IPS-NIHi7 (cell line): Measurements from ENCODE around the gene CAMTA2.
A peak's percentile ranks its signal among the peaks of the same experiment; 100 is the strongest.

ENCODE experiments used
- DNase-seq: peaks from one replicate; pipeline ENCODE4 v3.0.0; 2012; ENCODE audit warnings: mixed read lengths; ENCODE audit errors: extremely low spot score

The CAMTA2 gene

DNA sequence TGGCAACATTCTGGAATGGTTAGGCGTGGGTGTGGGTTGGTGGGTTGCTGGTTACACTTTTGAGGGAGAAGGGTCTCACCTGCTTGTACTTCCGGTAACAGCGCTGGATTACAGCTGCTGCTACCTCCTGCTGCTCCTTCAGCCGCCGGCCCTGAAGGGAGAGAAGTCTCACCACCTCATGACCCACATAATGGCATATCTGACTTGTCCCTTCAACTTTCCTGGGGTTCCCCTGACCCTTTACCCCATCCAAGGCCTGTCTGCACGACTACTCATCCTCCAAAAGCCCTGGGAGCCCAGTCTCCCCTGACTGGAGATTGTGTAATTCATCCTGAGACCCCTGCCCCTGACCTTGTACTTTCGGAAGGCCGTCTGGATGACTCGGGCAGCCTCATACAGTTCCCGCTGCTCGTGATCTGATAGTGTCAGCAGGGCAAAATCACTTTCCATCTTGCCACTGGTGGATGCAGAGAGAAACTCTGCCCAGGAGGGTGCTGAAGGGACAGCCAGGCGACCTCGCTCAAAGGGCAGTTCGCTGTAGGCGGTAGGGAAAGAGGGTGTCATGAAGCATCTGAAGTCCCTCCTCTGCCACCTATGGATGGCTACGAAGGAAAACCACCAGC is 17.8 kb downstream of the CAMTA2 start:
- no peak for DNase-seq

DNA sequence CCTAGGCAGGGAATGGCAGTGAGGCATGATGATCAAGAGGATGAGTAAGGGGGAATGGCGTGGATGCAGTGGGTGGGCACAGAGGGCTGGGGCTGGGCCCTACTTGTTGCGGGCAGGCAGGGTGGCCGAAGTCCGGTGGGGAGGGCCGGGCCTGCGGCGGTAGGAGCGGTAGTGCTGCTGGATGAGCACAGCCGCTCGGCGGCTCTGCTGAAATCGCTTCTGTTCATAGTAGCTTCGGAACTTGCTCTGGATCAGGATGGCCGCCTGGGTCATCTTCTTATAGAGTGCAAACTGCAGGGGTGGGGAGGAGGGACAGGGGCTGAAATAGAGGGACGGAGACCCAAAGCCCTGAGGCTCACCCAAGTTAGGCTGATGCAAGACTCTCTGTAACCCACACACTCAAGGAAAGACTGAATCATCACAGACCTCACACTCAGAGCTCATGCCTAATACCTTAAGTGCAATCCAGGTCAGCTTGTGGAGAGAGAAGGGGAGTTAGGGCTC is 18.4 kb downstream of the CAMTA2 start:
- peak; percentile 23 for DNase-seq

DNA sequence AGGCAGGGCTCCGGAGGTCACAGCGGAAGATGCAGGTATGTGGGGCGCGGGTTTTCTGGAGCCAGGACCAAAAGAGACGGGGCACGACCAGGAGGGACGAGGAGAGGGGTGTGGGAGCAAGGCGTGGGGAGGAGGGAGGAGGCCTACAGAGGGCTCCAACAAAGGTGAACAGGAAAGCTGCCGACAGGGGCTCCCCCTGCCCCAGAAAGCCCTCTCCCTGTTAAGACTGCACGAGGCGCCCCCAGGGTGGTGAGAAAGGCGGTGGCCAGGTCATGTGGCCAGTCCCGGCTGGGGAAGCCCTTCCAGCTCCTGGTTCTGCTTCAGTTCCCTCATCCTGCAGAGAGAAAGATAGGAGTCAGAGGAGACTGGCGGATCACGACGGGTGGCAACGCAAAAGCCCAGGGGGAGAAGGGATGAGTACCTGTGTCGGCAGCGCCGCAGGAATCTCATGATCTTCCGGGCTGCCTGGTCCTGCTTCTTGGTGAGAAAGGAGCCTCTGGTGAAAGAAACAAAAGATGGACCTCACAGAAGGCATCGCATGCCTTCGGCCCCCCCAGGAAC is 18.9 kb downstream of the CAMTA2 start:
- DNase-seq = peak; percentile 46

DNA sequence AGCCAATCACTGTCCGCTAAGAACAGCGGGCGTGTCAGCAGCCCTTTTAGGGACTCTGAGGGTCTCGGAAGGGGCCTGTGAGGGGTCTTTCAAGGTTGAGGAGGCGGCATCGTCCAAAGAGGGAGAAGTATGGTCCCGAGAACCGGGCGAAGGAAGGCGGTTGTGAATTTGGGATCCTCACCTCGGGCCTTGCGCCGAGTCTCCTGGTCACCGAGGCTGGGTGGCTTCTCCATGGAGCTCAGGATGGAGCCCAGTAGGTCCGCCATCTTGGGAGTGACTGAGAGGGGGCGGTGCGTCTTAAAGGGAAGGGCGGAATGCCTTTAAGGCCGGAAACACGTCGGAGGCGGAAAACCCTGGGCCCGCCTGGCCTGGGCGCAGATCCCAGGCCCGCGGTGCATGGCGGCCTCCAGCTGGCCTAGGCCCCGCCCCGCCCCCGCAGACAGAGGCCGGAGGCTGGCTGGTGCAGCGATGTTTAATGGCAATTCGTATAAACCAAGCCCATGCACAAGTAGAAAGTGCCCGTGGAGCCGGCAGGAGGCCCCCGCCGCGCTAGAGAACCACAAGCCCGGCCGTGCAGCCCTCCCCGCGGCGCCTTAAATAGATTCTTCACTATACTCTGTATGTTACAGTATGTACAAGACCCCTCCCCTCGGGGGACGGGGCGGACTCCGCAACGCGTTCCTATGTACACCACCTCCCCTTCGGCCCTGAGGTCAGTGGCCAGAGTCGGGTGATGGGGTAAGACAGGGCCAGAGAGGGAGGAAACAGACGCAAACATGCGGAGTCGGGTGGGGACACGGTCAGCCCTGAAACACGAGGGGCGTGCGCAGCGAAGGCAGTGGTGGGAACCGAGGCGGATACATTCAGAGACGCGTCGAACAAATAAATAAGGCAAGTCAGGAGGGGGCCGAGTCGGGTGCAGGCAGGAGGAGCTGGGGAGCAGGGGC is 19.7 kb downstream of the CAMTA2 start, which contains the start of gene SPAG7:
SPAG7 (minus strand) TSS at position 279 of the 947 bp plus-strand sequence; CDS start at position 266, 13 bp downstream.
- peak; percentile 91 for DNase-seq

DNA sequence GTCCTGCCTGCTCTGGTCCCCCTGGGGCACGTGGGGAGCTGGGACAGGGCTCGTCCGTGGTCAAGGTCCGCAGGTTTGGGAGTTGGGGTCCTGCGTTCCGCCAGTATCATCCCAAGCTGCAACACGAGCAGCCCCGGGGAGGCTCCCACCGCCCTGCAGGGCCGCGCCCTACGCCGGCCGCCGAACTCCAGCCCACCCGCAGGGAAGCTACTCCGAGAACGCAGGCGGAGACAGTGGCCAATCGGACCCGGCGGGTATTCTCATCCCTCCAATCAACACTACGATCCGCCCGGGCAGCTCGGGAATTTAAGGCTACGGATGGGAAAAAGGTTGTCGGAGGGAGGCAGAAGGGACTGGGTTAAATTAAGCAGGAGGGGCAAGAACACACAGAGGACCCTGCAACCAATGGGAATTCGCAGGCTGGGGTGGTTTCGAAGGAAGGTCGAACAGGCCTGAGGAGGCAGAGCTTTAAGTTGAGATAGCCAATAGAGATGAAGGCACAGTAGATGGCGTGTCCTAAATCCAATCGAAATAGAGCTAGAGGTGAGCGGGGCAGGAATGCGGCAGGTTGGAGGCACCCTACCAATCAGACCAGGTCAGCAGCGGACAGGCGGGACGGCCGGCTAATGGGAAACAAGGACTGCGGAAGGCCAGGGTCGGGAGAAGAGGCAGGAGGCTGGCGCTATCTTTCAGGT is 20.5 kb downstream of the CAMTA2 start:
- peak; percentile 96 for DNase-seq

DNA sequence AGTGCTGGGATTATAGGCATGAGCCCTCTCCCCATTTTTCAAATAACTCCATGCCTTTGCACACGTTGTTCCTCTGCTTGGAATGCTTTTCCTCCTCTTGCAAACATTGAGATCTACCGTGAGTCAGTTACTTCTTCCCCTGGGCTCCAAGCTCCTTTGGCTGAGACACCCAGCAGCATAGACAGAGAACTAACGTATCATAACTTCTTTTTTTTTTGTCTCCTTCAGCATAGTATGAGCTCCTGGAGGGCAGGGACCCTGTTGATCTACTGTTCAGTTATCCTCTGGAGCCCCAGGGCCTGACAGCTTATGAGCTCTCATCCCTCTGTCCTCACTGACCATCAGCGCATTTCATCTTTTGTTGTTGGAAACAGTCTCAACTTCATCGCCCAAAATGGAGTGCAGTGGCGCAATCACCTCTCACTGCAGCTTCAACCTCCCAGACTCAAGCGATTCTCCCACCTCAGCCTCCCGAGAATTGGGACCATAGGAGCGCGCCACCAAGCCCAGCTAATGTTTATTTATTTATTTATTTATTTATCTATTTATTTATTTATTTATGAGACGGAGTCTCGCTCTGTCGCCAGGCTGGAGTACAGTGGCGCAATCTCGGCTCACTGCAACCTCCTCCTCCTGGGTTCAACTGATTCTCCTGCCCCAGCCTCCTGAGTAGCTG is 22.0 kb downstream of the CAMTA2 start:
- no peak for DNase-seq

DNA sequence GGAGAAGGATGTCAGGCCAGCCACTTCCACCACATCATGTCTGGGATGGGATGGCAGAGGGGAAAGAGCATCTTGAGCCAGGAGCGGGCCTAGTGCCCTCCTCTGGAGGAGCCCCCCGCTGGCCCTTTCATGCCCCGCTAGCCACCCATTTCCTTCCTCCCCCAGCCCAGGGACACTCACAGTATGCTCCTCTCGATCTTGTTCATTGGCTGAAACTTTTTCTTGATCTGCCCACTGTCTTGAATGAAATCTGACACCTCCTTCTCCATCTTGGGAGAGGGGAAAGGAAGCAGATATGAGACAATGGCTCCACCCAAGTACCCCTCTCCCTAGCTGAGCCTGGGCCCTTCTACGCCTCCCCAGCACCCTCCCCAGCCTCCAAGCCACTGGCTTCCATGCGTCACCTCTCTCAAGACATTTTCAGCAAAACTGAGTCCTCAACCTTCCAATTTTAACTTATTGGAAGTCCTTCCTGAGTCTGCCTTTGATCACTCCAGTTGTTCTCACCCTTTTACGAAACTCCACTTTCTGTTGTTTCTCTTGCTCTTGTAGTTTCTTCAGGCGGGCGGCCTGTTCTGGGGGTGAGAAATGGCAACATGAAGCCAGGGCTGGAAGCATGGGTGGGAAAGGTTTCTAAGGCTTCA is 27.1 kb downstream of the CAMTA2 start:
- DNase-seq = no peak

DNA sequence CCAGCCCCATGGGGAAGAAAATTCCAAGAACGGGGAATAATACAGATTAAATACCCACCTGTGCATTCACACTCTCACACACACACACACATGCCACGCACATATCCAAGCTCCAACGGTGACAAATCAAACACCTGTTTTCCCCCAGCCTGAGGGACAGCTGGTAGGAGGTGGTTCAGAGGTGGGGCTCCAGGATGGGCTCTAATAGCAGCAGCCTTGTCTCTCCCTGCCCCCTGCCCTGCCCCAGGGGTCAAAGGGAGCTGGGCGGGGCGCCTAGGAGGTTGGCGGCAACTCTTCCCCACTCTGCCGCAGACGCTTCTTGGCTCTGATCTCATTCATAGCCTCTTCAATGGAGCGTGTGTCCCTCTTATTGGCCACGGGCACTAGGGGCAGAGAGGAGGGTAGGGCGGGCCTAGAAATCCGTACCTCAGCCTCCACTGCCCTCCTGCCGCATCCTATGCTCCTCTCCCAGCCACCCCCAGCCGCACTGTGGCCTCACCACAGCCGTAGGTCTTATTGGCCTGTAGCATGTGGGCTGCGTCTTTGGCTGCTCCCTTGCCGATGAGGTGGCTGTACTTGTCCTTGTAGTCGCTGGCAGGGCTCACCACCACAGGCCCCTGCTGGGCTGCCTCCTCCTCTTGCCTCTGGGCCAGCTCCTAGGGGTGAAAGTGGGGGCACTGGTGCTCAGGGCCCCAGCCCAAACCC is 28.1 kb downstream of the CAMTA2 start:
- DNase-seq = no peak

DNA sequence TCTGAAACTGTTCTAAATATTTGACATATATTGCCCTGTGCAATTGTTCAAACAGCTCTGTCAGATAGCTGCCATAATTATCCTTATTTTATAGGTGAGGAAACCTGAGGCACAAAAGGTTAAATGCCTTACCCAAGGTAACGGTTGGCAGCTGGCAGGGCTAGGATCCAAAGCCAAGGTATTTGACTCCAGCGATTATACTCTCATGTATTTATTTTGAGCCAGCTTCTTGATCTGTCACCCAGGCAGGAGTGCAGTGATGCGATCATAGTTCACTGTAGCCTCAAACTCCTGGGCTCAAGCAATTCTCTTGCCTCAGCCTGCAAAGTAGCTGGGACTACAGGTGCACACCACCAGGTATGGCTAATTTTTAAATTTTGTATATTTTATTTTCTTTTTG is 29.4 kb downstream of the CAMTA2 start:
- no peak for DNase-seq

DNA sequence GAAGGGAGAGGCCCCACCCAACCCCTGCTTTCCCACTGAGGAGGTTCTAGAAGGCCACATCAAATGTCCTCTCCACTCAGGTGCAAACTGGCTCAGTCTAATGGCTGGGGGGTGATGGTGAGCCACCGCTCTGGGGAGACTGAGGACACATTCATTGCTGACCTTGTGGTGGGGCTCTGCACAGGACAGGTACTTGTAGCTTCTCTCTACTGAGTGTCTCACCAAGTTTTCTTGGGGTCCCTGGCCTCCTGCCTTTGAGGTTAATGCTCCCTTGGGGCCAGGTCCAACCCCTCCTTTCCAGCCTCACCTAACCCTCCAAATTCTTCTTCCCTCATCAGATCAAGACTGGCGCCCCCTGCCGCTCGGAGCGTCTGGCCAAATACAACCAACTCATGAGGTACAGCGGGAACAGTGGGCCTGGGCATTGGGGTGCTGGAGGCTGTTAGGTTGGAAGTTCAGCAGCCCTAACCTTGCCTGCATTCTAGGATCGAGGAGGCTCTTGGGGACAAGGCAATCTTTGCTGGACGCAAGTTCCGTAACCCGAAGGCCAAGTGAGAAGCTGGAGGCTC is 30.9 kb downstream of the CAMTA2 start:
- peak; percentile 36 for DNase-seq

DNA sequence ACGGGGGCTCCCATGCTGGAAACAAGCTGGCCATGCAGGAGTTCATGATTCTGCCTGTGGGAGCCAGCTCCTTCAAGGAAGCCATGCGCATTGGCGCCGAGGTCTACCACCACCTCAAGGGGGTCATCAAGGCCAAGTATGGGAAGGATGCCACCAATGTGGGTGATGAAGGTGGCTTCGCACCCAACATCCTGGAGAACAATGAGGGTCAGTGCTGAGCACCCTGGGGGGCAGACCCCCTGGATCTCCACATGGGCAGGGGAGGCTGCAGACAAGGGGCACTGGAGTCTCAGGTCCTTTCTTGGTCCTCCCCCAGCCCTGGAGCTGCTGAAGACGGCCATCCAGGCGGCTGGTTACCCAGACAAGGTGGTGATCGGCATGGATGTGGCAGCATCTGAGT is 32.4 kb downstream of the CAMTA2 start:
- no peak for DNase-seq

DNA sequence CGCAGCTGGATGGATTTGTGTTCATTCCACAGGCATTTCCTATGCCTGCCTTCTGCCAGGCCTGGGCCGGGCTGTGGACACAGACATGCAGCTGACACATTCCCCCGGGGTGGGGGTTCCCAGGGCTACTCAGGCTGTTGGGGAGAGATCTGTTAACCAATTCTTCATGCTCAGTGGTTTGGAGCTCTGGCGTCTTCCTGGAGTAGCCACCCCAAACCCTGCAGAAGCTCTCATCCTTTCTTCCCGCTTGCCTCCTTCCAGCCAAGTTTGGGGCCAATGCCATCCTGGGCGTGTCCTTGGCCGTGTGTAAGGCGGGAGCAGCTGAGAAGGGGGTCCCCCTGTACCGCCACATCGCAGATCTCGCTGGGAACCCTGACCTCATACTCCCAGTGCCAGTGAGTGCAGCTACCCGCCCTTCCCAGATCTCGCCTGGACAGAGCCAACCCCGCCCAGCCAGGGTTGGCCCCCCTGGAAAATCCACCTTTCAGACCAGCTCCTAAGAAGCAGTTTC is 34.0 kb downstream of the CAMTA2 start:
- DNase-seq = no peak

DNA sequence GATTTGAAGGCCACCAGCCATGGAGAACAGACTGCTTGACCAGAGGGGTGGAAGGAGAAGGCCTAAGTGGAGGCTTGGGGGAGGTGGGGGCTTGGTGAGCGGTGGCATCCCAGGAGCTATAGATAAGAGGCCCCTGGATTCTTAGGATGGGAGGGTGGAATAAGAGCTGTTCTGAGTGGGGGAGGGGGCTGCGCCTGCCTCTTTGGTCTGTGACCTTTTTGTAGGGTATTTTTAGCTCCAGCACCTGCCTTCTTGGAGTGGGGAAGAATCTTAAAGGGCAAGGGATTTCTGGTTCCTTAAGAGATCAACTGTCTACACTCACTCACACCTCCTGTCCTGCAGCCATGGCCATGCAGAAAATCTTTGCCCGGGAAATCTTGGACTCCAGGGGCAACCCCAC is 36.0 kb downstream of the CAMTA2 start:
- DNase-seq = no peak

DNA sequence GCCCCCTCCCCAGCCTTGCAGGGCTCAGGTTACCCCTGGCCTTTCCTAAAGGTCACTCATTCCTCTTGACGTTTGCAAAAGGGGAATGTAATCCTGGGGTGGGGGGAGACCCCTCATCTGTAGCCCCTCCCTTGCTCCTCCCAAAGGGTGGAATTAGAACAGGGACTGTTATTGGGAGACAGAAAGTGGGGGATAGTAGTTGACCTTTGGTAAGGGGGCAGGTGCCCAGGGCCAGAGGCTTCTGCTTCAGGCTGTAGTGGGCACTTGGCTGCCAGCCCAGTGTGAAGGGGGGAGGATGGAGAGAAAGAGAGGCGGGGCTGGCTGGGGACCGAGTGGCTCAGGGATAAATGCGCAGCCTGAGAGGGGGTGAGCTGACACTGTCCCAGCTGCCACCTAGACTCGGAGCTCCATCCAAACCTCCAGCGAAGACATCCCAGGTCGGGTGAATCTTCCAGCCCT is 36.7 kb downstream of the CAMTA2 start, which contains the start of gene ENO3:
ENO3 (plus strand) TSS at position 374 of the 459 bp plus-strand sequence. CDS start 711 bp downstream, outside the sequence.
- no peak for DNase-seq

DNA sequence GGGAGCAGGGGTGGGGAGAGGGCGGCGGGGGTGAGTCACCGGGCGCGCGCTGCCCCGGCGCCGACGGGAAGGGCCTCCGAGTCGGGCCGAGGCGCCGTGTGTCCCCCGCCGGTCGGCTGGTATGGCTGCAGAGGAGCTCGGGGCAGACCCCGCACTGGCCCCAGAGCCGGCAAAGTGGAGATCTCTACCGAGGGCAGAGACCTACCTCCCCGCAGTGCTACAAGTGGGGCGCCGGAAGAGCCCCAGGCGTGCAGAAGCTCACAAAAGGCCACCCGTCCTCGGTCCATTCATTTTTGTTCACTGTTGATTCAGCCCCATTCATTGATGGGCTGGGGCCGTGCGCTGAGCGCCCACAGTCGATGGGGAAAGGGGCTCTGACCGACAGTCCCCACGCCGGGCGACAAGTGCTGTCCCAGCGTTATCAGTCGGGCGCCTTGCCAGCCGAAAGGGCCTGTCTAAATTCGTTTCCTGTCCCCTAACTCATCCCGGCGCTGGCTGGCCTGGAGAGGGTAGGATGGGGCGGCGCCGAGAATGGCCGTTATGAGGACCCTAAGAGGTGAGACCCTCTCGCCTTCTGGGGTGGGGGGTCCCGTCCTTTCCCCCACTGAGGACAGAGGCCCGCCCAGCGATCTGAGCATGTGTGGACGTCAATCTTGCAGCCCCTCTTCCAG is 37.3 kb downstream of the CAMTA2 start:
- no peak for DNase-seq

DNA sequence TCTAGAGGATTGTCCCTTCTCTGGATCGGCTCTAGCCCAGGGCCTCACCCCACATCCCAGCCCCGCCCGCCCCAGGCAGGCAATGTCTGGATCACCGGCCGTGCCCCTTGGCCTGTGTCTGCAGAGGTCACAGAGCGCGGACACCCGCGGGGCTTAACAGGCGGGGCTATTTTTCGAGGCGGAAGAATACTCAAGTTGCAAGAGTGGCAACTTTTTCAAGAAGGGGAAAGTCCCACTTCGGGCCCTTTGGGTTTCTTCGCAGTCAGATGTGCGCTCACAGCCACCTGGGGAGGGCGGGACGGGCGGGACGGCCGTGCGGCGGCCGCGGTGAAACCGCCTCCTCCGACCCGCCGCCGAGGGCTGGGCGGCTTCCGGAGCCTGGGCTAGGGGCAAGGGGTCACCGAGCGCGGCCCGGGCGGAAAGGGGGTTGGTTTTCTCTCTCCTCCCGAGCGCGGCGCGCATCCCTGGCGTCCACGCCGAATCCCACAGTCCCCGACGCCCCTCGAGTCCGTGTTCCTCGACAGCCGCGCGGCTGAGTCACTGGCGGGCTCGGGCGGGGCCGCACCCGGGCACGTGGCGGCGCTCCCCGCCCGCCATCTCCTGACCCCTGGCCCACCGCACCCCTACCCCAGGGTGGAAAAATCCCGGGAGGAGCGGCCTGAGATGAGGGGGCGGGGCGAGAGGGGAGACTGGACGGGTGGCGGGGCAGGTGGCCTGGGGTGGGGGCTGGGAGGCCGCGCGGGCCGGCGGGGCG is 38.0 kb downstream of the CAMTA2 start:
- DNase-seq = peak; percentile 80

DNA sequence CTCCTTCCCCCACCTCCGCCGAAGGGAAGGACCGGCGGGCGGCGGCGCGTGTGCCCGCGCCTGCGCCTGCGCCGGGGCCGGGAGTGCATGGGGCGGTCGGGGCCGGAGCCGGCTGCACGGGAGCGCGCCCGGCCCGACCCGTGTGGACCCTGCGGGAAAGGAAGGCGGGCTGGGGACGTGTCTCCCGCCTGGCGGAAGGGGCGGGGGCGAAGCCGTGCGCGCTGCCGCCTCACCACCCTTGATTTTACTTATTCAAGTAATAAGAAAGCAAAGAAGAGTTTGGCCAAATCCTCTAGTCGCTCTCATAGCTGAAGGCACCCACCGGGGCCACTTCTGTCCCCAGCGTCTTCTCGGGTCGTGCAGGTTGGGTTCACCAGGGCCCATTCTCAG is 38.5 kb downstream of the CAMTA2 start:
- DNase-seq = peak; percentile 86
